Measurements from ENCODE around the gene SAMD4A.

SAMD4A gene

GRCh38 chr14:54839701-54840119 lies 272.8 kb downstream of the SAMD4A start:
- Mint-ChIP-seq H3K36me3 (ENCODE audit: low read depth) (peaks cover 7% of the 10 kb centered on the region), H3K9me3 (no peaks in the 10 kb centered on the region), H3K4me1 (peaks cover 6% of the 10 kb centered on the region), H3K27me3 (ENCODE audit: low read depth) (peaks cover 7% of the 10 kb centered on the region), H3K27ac (no peak overlapping the region), H3K4me3 (no peak overlapping the region)
- TF ChIP-seq CTCF (IDR thresholded peaks at IDR 0.05; ENCODE audit: unreplicated experiment in 3 of 3) = no peak

DNA sequence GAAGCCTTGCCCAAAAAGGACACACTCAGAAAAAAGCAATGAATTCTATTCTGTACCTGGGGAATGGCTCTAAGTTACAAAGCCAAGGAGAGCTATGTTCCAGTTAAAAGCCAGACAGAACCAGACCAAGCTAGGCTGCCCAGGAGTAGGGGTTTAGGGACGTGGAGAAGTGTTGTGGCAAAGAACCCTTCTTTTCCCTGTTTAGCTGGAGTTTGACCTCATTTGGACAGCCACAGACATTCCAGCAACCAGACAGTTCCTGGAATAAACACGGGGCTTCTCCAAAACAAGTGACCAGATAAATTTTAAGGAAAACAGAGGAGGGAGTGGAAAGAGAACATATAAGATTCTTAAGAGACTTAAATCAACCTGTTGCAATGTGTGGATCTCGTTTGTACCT lies 273.4 kb downstream of the SAMD4A start:
- Mint-ChIP-seq H3K4me1 (peaks cover 6% of the 10 kb centered on the region), H3K27me3 (ENCODE audit: low read depth) (peaks cover 7% of the 10 kb centered on the region), H3K27ac (no peak overlapping the region), H3K4me3 (no peak overlapping the region), H3K9me3 (no peaks in the 10 kb centered on the region), H3K36me3 (ENCODE audit: low read depth) (peaks cover 7% of the 10 kb centered on the region)
- no peak for TF ChIP-seq CTCF (IDR thresholded peaks at IDR 0.05; ENCODE audit: unreplicated experiment in 3 of 3)

DNA sequence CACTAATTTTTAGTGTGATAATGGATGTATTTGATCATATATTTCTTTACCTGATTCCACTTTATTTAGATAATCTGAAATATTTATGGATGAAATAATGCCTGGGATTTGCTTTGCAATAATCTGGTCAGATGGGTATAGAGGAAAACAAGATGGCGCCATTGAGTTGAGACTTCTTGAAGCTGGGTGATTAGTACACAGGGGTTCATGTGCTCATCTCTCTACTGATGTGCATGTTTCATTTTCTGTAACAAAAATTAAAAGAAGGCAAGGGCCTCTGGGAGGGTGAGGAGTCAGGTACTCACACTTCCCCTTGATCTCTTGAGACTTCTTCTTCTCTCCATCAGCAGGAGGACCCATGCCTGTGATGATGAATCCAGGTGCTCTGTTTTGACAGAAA lies 273.9 kb downstream of the SAMD4A start:
- Mint-ChIP-seq H3K9me3 (no peaks in the 10 kb centered on the region), H3K27ac (no peak overlapping the region), H3K4me3 (no peak overlapping the region), H3K4me1 (peaks cover 6% of the 10 kb centered on the region), H3K27me3 (ENCODE audit: low read depth) (peaks cover 7% of the 10 kb centered on the region), H3K36me3 (ENCODE audit: low read depth) (peaks cover 7% of the 10 kb centered on the region)
- TF ChIP-seq CTCF (IDR thresholded peaks at IDR 0.05; ENCODE audit: unreplicated experiment in 3 of 3) = no peak
